ENCODE results near the gene CPTP.

The CPTP gene

GRCh38 chr1:1370771-1371300 is 46.2 kb downstream of the CPTP start:
- DNase-seq: no peak

- no peak for DNase-seq
These were observed 46.8 kb downstream of the CPTP start for GRCh38 chr1:1371364-1371745.

- peak; percentile 57 for DNase-seq
These were observed 47.4 kb downstream of the CPTP start for GRCh38 chr1:1371746-1372711.

GRCh38 chr1:1373051-1373814 is 48.6 kb downstream of the CPTP start:
- no peak for DNase-seq

GRCh38 chr1:1373815-1374588 is 49.4 kb downstream of the CPTP start:
- DNase-seq: no peak

GRCh38 chr1:1374589-1374928 is 50.0 kb downstream of the CPTP start:
- no peak for DNase-seq

- peak; percentile 100 for DNase-seq
These were observed 50.5 kb downstream of the CPTP start, which contains the start of gene AURKAIP1 for GRCh38 chr1:1374929-1375662. Gene AURKAIP1, minus strand, starts transcription at chr1:1375207. Its CDS starts 451 bp downstream, at chr1:1374756.

- no peak for DNase-seq
These were observed 52.1 kb downstream of the CPTP start for GRCh38 chr1:1376551-1377226.

- DNase-seq: no peak
These were observed 53.1 kb downstream of the CPTP start for GRCh38 chr1:1377540-1378205.

All from NCI-H2171 (cell line).